SK-N-SH treated with all-trans-retinoic acid at 6 μM for 48 hours (cell line): ENCODE measurements around the gene GNA12.

Experiments used
- ATAC-seq: fragments of 200-7000 bp; cut with Tn5 transposase; 3 replicates; pipeline ENCODE4 v1.9.1; 2020; ENCODE audit warnings: mild to moderate bottlenecking, moderate library complexity
- BACH2 ChIP-seq: fragments of 250-450 bp; sonication (Bioruptor Pico); IDR thresholded peaks from 2 replicates; pipeline ENCODE4 v1.9.0; 2021; ENCODE audit warnings: mild to moderate bottlenecking, borderline replicate concordance
- CREB5 ChIP-seq: fragments of 250-450 bp; sonication (Bioruptor Pico); IDR thresholded peaks from 2 replicates; pipeline ENCODE4 v1.5.1; 2020; ENCODE audit warnings: low read depth, mild to moderate bottlenecking, moderate library complexity
- CSDC2 ChIP-seq: fragments of 250-450 bp; sonication (Bioruptor Pico); IDR thresholded peaks from 2 replicates; pipeline ENCODE4 v1.5.0; 2020; ENCODE audit warnings: mild to moderate bottlenecking, moderate library complexity
- ESRRG ChIP-seq: fragments of 250-450 bp; sonication (Bioruptor Pico); IDR thresholded peaks from 2 replicates; pipeline ENCODE4 v1.6.1; 2021; ENCODE audit warnings: mild to moderate bottlenecking
- ISL1 ChIP-seq: fragments of 250-450 bp; sonication (Bioruptor Pico); IDR thresholded peaks from 2 replicates; pipeline ENCODE4 v2.1.2; 2022; ENCODE audit warnings: mild to moderate bottlenecking, moderate library complexity
- OSR1 ChIP-seq: fragments of 250-450 bp; sonication (Bioruptor Pico); IDR thresholded peaks from 2 replicates; pipeline ENCODE4 v1.8.0; 2022; ENCODE audit warnings: moderate library complexity, mild to moderate bottlenecking, inconsistent platforms
- PATZ1 ChIP-seq: fragments of 250-450 bp; sonication (Bioruptor Pico); IDR thresholded peaks from 2 replicates; pipeline ENCODE4 v1.8.0; 2020; ENCODE audit warnings: mild to moderate bottlenecking, moderate library complexity, borderline replicate concordance
- POU6F1 ChIP-seq: fragments of 250-450 bp; sonication (Bioruptor Pico); IDR thresholded peaks from 2 replicates; pipeline ENCODE4 v1.8.0; 2021; ENCODE audit warnings: low read depth, mild to moderate bottlenecking, moderate library complexity, borderline replicate concordance
- PPARA ChIP-seq: fragments of 250-450 bp; sonication (Bioruptor Pico); IDR thresholded peaks from 2 replicates; pipeline ENCODE4 v1.5.0; 2020; ENCODE audit warnings: mild to moderate bottlenecking, borderline replicate concordance
- RARB ChIP-seq: fragments of 250-450 bp; sonication (Bioruptor Pico); IDR thresholded peaks from 2 replicates; pipeline ENCODE4 v1.8.0; 2021; ENCODE audit warnings: mild to moderate bottlenecking, moderate library complexity
- SNAI2 ChIP-seq: fragments of 250-450 bp; sonication (Bioruptor Pico); IDR thresholded peaks from 2 replicates; pipeline ENCODE4 v1.5.0; 2020; ENCODE audit warnings: mild to moderate bottlenecking, moderate library complexity
- TCF4 ChIP-seq: fragments of 250-450 bp; sonication (Bioruptor Pico); IDR thresholded peaks from 2 replicates; pipeline ENCODE4 v1.8.0; 2021; ENCODE audit warnings: mild to moderate bottlenecking, moderate library complexity, borderline replicate concordance
- TOX ChIP-seq: fragments of 250-450 bp; sonication (Bioruptor Pico); IDR thresholded peaks from 2 replicates; pipeline ENCODE4 v1.8.0; 2021; ENCODE audit warnings: mild to moderate bottlenecking, moderate library complexity, borderline replicate concordance
- TSHZ2 ChIP-seq: fragments of 250-450 bp; sonication (Bioruptor Pico); IDR thresholded peaks from 2 replicates; pipeline ENCODE4 v1.5.0; 2020; ENCODE audit warnings: mild to moderate bottlenecking, moderate library complexity
- ZC3H10 ChIP-seq: fragments of 250-450 bp; sonication (Bioruptor Pico); IDR thresholded peaks from 2 replicates; pipeline ENCODE4 v1.5.1; 2021; ENCODE audit warnings: mild to moderate bottlenecking, moderate library complexity
- ZFP3 ChIP-seq: fragments of 250-450 bp; sonication (Bioruptor Pico); IDR thresholded peaks from 2 replicates; pipeline ENCODE4 v1.5.0; 2020; ENCODE audit warnings: mild to moderate bottlenecking, moderate library complexity
- ZFP30 ChIP-seq: fragments of 450-650 bp; formaldehyde crosslinking; IDR thresholded peaks from 2 replicates; pipeline ENCODE4 v1.5.0; 2022; ENCODE audit warnings: mild to moderate bottlenecking, moderate library complexity
- ZNF565 ChIP-seq: fragments of 450-650 bp; formaldehyde crosslinking; conservative IDR thresholded peaks from 2 replicates; pipeline ENCODE4 v1.5.0; 2020; ENCODE audit warnings: low read depth, mild to moderate bottlenecking, moderate library complexity
- ZNF70 ChIP-seq: fragments of 450-650 bp; formaldehyde crosslinking; IDR thresholded peaks from 2 replicates; pipeline ENCODE4 v1.5.0; 2020; ENCODE audit warnings: mild to moderate bottlenecking, moderate library complexity
- ZNF8 ChIP-seq: fragments of 450-650 bp; formaldehyde crosslinking; IDR thresholded peaks from 2 replicates; pipeline ENCODE4 v1.5.0; 2020; ENCODE audit warnings: mild to moderate bottlenecking, moderate library complexity

Gene GNA12

GRCh38 chr7:2713978-2714377 lies 130.1 kb downstream of the GNA12 start:
- no peak for ATAC-seq
- TF ChIP-seq ZFP3 (CRISPR knock-in tag) (no peak), OSR1 (CRISPR knock-in tag) (no peak), ZFP30 (CRISPR knock-in tag) (no peak)

GRCh38 chr7:2713370-2713769 lies 130.7 kb downstream of the GNA12 start:
- TF ChIP-seq TCF4 (CRISPR knock-in tag) (no peak), RARB (no peak), ZC3H10 (no peak), BACH2 (no peak), ESRRG (no peak), PATZ1 (CRISPR knock-in tag) (no peak)
- peak; percentile 8; the same call in 1 of the 3 replicates for ATAC-seq

- ATAC-seq, result no peak
- TF ChIP-seq RARB (no peak), ZC3H10 (no peak)
- TF ChIP-seq, all 23 proteins: peak for 0
These were observed 132.0 kb downstream of the GNA12 start for GRCh38 chr7:2711895-2712675.

GRCh38 chr7:2710901-2711551 lies 133.1 kb downstream of the GNA12 start:
- no peak for TF ChIP-seq CSDC2 (CRISPR knock-in tag)
- no peak for ATAC-seq

- no peak for TF ChIP-seq ISL1 (CRISPR knock-in tag)
- TF ChIP-seq SNAI2, result no peak
- TF ChIP-seq OSR1 (CRISPR knock-in tag), result no peak
- TF ChIP-seq ZFP3 (CRISPR knock-in tag), result no peak
- TF ChIP-seq RARB, result no peak
- no peak for ATAC-seq
These were observed 133.8 kb downstream of the GNA12 start for GRCh38 chr7:2710286-2710655.

- ATAC-seq, result peak; percentile 22
- TF ChIP-seq CSDC2 (CRISPR knock-in tag) (no peak), CREB5 (CRISPR knock-in tag) (no peak), PATZ1 (CRISPR knock-in tag) (no peak), POU6F1 (no peak), ZC3H10 (no peak), PPARA (CRISPR knock-in tag) (no peak), ZNF8 (CRISPR knock-in tag) (no peak), BACH2 (no peak), TSHZ2 (CRISPR knock-in tag) (no peak), TOX (CRISPR knock-in tag) (no peak), ZFP3 (CRISPR knock-in tag) (no peak), TCF4 (CRISPR knock-in tag) (no peak), SNAI2 (no peak), ISL1 (CRISPR knock-in tag) (no peak), ZFP30 (CRISPR knock-in tag) (no peak), OSR1 (CRISPR knock-in tag) (no peak), ZNF565 (CRISPR knock-in tag) (no peak), ZNF70 (CRISPR knock-in tag) (no peak)
These were observed 134.4 kb downstream of the GNA12 start for GRCh38 chr7:2709553-2710285.
